ENCODE measurements around the gene STX7. TPM values are rescaled to one million over a fixed set of nuclear protein-coding genes. Genes with fewer than 3 reads are reported as not detected.
A peak's percentile ranks its signal among the peaks of the same experiment; 100 is the strongest.

The STX7 gene
- total and polyA plus RNA-seq, 8 donors, result 46.1 to 69.7 (median 58.7) TPM

DNA sequence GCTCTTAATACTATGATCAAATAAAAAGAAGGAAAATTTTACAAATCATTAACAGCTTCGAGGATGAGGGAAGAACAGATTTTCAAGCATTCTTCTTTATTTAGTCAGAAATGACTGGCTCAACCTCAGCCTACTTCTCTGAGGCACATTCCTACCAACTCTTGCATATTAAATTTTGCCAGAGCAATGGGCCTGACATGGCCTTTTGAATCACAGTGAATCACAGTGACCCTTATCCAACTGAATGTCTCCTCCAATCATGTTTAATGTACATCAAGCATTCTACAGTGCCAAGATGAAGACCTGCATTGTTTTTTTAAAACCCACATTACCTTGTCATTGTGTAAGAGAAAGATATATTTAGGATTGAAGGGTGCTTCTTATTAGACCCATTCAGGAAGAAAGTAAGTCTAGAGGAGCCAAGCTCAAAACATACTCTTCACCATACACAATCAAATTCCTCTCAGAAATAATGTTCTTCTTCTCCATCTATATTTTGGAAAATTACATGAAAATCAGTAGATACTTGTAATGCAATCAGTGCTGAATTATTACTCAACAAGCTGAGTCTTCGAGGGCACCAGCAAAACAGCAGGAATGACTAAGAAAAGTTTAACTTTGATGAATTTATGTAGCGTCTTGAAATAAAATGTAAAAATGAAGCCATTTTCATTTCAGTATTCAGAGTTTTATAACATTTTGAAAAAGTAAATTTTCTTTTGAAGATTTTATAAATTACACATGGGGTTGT is 67.5 kb downstream of the STX7 start:
- ATAC-seq (peak; percentile 76), DNase-seq (no peak)
- Histone ChIP-seq H3K4me3 (no peak overlapping the region), H3K36me3 (peaks cover 0 to 21% of the 10 kb centered on the region in 2 donors), H3K4me1 (no peaks in the 10 kb centered on the region), H3K27ac (no peak overlapping the region), H3K27me3 (no peaks in the 10 kb centered on the region), H3K9me3 (peaks cover 0 to 20% of the 10 kb centered on the region in 2 donors)
- intact Hi-C loops (cut with DNase I), result no loop called here
- no peak for TF ChIP-seq CTCF (IDR thresholded peaks at IDR 0.05)

DNA sequence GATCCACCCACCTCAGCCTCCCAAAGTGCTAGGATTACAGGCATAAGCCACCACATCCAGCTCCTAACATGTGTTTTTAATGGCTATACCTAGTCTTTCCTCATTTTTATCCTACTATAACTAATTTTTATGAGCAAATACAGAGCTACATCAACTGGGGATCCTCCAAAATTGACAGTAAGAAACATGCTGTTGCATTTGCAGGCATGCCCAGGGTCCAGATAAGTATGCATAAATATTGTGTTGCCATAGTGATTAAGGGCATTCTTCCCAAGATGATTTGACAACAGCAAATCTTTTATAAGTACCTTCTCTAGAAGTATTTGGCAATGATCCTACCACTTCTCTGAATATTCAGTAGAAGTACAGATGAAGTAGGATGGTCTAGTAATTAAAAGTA is 69.7 kb downstream of the STX7 start:
- peaks cover 0 to 20% of the 10 kb centered on the region in 2 donors for H3K9me3 ChIP-seq
- intact Hi-C loops (cut with DNase I), result no loop called here
- H3K4me1 ChIP-seq, result no peaks in the 10 kb centered on the region
- DNase-seq (no peak), ATAC-seq (peak; percentile 44)
- H3K27ac ChIP-seq, result no peak overlapping the region
- peaks cover 0 to 1% of the 10 kb centered on the region in 2 donors for H3K36me3 ChIP-seq
- no peaks in the 10 kb centered on the region for H3K27me3 ChIP-seq
- TF ChIP-seq CTCF (IDR thresholded peaks at IDR 0.05), result no peak
- H3K4me3 ChIP-seq, result no peak overlapping the region

- H3K4me1 ChIP-seq, result no peaks in the 10 kb centered on the region
- no peak for DNase-seq
- intact Hi-C loops (cut with DNase I), result no loop called here
- no peaks in the 10 kb centered on the region for H3K9me3 ChIP-seq
- no peak overlapping the region for H3K4me3 ChIP-seq
- H3K36me3 ChIP-seq, result no peaks in the 10 kb centered on the region
- H3K27ac ChIP-seq, result no peak overlapping the region
- peaks cover 0 to 2% of the 10 kb centered on the region in 2 donors for H3K27me3 ChIP-seq
- no peak for TF ChIP-seq CTCF (IDR thresholded peaks at IDR 0.05)
- no peak for ATAC-seq
Measured at GRCh38 chr6:132430110-132430509, 82.8 kb downstream of the STX7 start.

DNA sequence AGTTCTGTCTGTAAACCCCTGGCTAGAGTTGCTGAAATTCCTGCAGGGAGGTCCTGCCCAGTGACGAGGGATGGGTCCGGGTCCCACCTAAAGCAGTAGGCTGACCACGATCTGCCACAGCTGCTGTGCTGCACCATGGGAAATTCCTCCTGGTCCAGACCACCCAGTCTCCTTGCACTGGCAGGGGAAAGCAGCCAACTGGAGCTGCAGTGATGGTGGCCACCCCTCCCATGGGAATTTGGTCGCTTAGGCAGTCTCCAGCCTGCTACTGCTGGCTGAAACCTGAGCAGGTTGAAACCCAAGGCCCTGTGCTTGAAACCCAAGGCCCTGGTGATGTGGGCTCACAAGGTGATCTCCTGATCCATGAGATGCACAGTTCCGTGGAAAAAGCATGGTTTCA is 87.7 kb downstream of the STX7 start:
- TF ChIP-seq CTCF (IDR thresholded peaks at IDR 0.05), result no peak
- H3K4me3 ChIP-seq, result no peak overlapping the region
- DNase-seq (peak in 1 of 4 donors; percentile 39), ATAC-seq (no peak)
- no peaks in the 10 kb centered on the region for H3K4me1 ChIP-seq
- H3K9me3 ChIP-seq, result peaks cover 0 to 15% of the 10 kb centered on the region in 2 donors
- intact Hi-C loops (cut with DNase I), result no loop called here
- H3K27me3 ChIP-seq, result no peaks in the 10 kb centered on the region
- no peaks in the 10 kb centered on the region for H3K36me3 ChIP-seq
- no peak overlapping the region for H3K27ac ChIP-seq

- H3K36me3 ChIP-seq, result no peaks in the 10 kb centered on the region
- no peak for DNase-seq
- TF ChIP-seq CTCF (IDR thresholded peaks at IDR 0.05), result no peak
- H3K4me1 ChIP-seq, result no peaks in the 10 kb centered on the region
- intact Hi-C loops (cut with DNase I), result no loop called here
- ATAC-seq, result no peak
- peaks cover 0 to 15% of the 10 kb centered on the region in 2 donors for H3K9me3 ChIP-seq
- H3K27ac ChIP-seq, result no peak overlapping the region
- no peak overlapping the region for H3K4me3 ChIP-seq
- no peaks in the 10 kb centered on the region for H3K27me3 ChIP-seq
Measured at GRCh38 chr6:132423839-132424238, 89.1 kb downstream of the STX7 start.

Measured in left lung (tissue), 10 donors.